Esophagus muscularis mucosa (tissue), 4 donors: ENCODE results near the gene IL1RL2. TPM values are rescaled to one million over a fixed set of nuclear protein-coding genes. Genes with fewer than 3 reads are reported as not detected.

ENCODE experiments used
- DNase-seq: peaks from one replicate; pipeline ENCODE4 v3.0.0-alpha.2; 2017; ENCODE audit errors: extremely low spot score
- H3K27ac ChIP-seq, 4 donors: fragments of 200-600 bp; sonication (generic); replicated peaks in 1 of 4; 1 replicate in 3 of 4; 2 replicates in 1 of 4; pipeline ENCODE4 v1.5.1; 2016 to 2019; ENCODE audit warnings: mild to moderate bottlenecking in 1 of 4
- H3K27me3 ChIP-seq, 4 donors: fragments of 200-600 bp; sonication (generic); one replicate each; pipeline versions ENCODE4 v1.5.1 to v1.6.0; 2016 to 2019
- H3K36me3 ChIP-seq, 4 donors: fragments of 200-600 bp; sonication (generic); one replicate each; pipeline ENCODE4 v1.5.1; 2016 to 2019
- H3K4me1 ChIP-seq, 4 donors: fragments of 200-600 bp; sonication (generic); one replicate each; pipeline ENCODE4 v1.5.1; 2016 to 2019
- H3K4me3 ChIP-seq, 4 donors: fragments of 200-600 bp; sonication (generic); 1 replicate in 2 of 4; 2 replicates in 2 of 4; pipeline ENCODE4 v1.5.1; 2016 to 2019; ENCODE audit warnings: mild to moderate bottlenecking in 4 of 4, moderate library complexity in 1 of 4
- H3K9me3 ChIP-seq, 4 donors: fragments of 200-600 bp; sonication (generic); 1 replicate in 3 of 4; 2 replicates in 1 of 4; pipeline ENCODE4 v1.5.1; 2016 to 2019
- EP300 ChIP-seq: sonication (generic); formaldehyde crosslinking; IDR thresholded peaks from one replicate; pipeline ENCODE4 v1.6.1; 2017; ENCODE audit warnings: antibody characterized with exemption
- POLR2A ChIP-seq: fragments of 450-650 bp; IDR thresholded peaks from one replicate; pipeline ENCODE4 v1.6.1; 2017; ENCODE audit warnings: antibody characterized with exemption, moderate library complexity, mild to moderate bottlenecking, low read depth
- POLR2AphosphoS5 ChIP-seq, 2 donors: sonication (generic); formaldehyde crosslinking; IDR thresholded peaks; one replicate each; pipeline ENCODE4 v1.6.1; 2017; ENCODE audit warnings: antibody characterized with exemption in 2 of 2
- WGBS: methylation state at CpG from one replicate; pipeline ENCODE4 v1.1.5; 2018; 5-methylcytosine and 5-hydroxymethylcytosine counted together
- intact Hi-C: fragments of 100-400 bp; cut with DNase I; formaldehyde crosslinking; loops from one replicate; pipeline ENCODE4 v1.15.1; 2023
- total RNA-seq, 4 donors: library from RNA; depleted of rRNA; stranded (reverse); fragments of >200 nt; gene quantifications; one replicate each; pipeline versions ENCODE4 v1.1.0 to v1.2.1, GENCODE V29; 2016
- TF ChIP-seq, protein P1 (sequence below), 3 experiments: fragments of 200-600 bp in 2 of 3; fragments of 450-650 bp in 1 of 3; sonication (generic) in 2 of 3; IDR thresholded peaks; one replicate each; pipeline ENCODE4 v1.5.1; 2017 to 2019; ENCODE audit warnings: antibody characterized with exemption in 3 of 3, mild to moderate bottlenecking in 2 of 3, moderate library complexity in 1 of 3

Gene IL1RL2
- total RNA-seq, 4 donors from 2014 or later, result 0.19 to 0.92 (median 0.66) TPM; not detected in 1

DNA sequence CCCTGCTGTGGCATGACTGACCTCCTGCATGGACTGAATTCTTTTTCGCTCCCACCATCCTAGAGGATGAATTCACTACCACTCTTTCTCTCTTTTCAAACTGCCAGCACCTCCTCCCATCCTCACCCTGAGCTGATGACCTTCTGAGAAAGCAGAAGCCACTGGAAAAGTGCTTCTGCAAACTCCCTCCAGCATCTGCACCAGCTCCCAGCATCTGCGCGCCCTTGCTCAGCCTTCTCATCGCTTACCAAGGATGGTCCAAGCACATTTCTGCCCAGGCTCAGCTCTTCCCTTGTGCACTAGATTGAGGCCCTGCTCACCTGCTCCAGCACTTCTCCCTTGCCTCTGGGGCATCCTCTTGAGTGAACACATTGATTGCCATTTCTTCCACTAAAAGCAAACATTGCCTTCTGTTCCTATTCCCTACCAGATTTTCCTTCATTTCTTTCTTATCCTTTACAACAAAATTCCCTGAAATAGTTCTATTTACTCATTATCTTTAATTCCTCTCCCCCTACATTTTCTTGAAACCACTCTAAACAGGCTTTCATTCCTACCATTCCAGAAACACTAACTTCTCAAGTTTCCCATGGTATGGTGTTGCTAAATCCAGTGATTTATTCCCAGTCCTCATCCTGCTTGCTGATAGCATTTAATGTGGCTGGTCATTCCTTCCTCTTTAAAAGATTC, 81.8 kb downstream of the IL1RL2 start:
- WGBS, result 85% methylated on average over 4 of the region's 4 CpGs
- Histone ChIP-seq H3K4me3 (no peak overlapping the region), H3K27me3 (peaks cover 0 to 4% (median 0%) of the 10 kb centered on the region in 4 donors), H3K9me3 (no peaks in the 10 kb centered on the region), H3K27ac (no peak overlapping the region), H3K36me3 (no peaks in the 10 kb centered on the region), H3K4me1 (no peaks in the 10 kb centered on the region)
- TF ChIP-seq, protein P1, sequence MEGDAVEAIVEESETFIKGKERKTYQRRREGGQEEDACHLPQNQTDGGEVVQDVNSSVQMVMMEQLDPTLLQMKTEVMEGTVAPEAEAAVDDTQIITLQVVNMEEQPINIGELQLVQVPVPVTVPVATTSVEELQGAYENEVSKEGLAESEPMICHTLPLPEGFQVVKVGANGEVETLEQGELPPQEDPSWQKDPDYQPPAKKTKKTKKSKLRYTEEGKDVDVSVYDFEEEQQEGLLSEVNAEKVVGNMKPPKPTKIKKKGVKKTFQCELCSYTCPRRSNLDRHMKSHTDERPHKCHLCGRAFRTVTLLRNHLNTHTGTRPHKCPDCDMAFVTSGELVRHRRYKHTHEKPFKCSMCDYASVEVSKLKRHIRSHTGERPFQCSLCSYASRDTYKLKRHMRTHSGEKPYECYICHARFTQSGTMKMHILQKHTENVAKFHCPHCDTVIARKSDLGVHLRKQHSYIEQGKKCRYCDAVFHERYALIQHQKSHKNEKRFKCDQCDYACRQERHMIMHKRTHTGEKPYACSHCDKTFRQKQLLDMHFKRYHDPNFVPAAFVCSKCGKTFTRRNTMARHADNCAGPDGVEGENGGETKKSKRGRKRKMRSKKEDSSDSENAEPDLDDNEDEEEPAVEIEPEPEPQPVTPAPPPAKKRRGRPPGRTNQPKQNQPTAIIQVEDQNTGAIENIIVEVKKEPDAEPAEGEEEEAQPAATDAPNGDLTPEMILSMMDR (IDR thresholded peaks at IDR 0.05), result no peak
- TF ChIP-seq EP300, result no peak
- no peak for TF ChIP-seq POLR2AphosphoS5 (IDR thresholded peaks at IDR 0.05)
- no peak for TF ChIP-seq POLR2A
- intact Hi-C loops, result no loop called here
- no peak for DNase-seq

DNA sequence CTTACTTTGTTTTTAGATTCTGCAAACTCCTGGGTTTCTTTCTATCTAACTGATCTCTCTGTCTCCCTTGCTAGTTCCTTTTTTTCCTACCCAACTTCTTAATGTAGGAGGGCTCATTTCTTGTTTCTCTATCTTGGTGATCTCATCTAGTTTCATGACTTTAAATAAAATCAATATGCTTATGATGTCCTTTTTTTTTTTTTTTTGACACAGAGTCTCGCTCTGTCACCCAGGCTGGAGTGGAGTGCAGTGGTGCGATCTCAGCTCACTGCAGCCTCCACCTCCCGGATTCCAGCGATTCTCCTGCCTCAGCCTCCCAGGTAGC, 82.3 kb downstream of the IL1RL2 start:
- intact Hi-C loops, result no loop called here
- DNase-seq, result no peak
- TF ChIP-seq, protein P1 (IDR thresholded peaks at IDR 0.05), result no peak
- TF ChIP-seq POLR2AphosphoS5 (IDR thresholded peaks at IDR 0.05), result no peak
- TF ChIP-seq EP300, result no peak
- no peak for TF ChIP-seq POLR2A
- Histone ChIP-seq H3K36me3 (no peaks in the 10 kb centered on the region), H3K27ac (no peak overlapping the region), H3K4me1 (no peaks in the 10 kb centered on the region), H3K4me3 (no peak overlapping the region), H3K27me3 (peaks cover 0 to 4% (median 0%) of the 10 kb centered on the region in 4 donors), H3K9me3 (no peaks in the 10 kb centered on the region)
- 80% methylated on average over 4 of the region's 4 CpGs for WGBS

GRCh38 chr2:102271844-102272243, 85.0 kb downstream of the IL1RL2 start:
- Histone ChIP-seq H3K27ac (no peak overlapping the region), H3K4me3 (no peak overlapping the region), H3K27me3 (peaks cover 0 to 13% (median 0%) of the 10 kb centered on the region in 4 donors), H3K36me3 (no peaks in the 10 kb centered on the region), H3K9me3 (no peaks in the 10 kb centered on the region), H3K4me1 (no peaks in the 10 kb centered on the region)
- whole genome bisulfite sequencing, result 72% methylated on average over 5 of the region's 5 CpGs
- no peak for DNase-seq
- TF ChIP-seq EP300, result no peak
- TF ChIP-seq, protein P1 (IDR thresholded peaks at IDR 0.05), result no peak
- TF ChIP-seq POLR2A, result no peak
- TF ChIP-seq POLR2AphosphoS5 (IDR thresholded peaks at IDR 0.05), result no peak
- intact Hi-C loops, result no loop called here

DNA sequence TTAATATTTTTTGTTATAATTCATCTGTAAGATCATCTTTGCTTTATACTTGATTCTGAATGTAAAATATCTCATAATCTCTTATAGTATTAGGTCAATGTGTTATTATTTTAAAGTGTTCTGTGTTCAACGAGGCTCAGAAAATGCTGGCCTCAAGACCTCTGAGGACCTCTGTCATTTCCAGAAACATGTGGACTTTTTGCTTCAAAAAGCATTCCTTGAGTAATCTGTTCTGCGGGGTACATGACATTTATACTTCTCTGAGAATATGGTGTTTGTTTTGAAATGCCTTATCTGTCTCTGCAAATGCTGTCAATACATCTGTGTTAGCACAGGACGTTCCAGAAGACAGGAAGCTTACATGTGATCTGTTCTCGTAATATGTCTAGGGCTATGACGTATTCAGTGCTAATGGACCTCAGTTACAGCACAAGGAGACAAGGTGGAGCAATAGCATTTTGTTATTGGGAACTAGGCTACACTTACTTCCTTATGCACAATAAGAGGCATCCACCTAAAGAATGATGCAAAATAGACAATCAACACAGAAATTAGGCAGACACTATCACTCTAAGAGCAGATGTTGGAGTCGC, 86.9 kb downstream of the IL1RL2 start:
- H3K27ac ChIP-seq, result no peak overlapping the region
- 30% methylated on average over 6 of the region's 6 CpGs for WGBS
- no peaks in the 10 kb centered on the region for H3K9me3 ChIP-seq
- H3K27me3 ChIP-seq, result peaks cover 0 to 19% (median 0%) of the 10 kb centered on the region in 4 donors
- no peak overlapping the region for H3K4me3 ChIP-seq
- no peak for DNase-seq
- intact Hi-C loops, result no loop called here
- TF ChIP-seq, protein P1 (IDR thresholded peaks at IDR 0.05), result no peak
- TF ChIP-seq EP300 (peak; percentile 71), POLR2A (no peak), POLR2AphosphoS5 (IDR thresholded peaks at IDR 0.05) (peak; percentile 43 to 45)
- H3K36me3 ChIP-seq, result no peaks in the 10 kb centered on the region
- H3K4me1 ChIP-seq, result no peaks in the 10 kb centered on the region
